ENCODE data around the gene RENBP.
A peak's percentile ranks its signal among the peaks of the same experiment; 100 is the strongest.
"Not testable (repeated sequence)": the region's sequence is repeated elsewhere in the genome, so short reads cannot be mapped to it uniquely, and the experiment has no call there.

RENBP gene

GRCh38 chrX:153944140-153944799 lies at the start of gene RENBP:
TSS of gene RENBP (minus strand) at chrX:153944643. CDS start at chrX:153944610, 33 bp downstream.
- FAIRE-seq = no peak

DNA sequence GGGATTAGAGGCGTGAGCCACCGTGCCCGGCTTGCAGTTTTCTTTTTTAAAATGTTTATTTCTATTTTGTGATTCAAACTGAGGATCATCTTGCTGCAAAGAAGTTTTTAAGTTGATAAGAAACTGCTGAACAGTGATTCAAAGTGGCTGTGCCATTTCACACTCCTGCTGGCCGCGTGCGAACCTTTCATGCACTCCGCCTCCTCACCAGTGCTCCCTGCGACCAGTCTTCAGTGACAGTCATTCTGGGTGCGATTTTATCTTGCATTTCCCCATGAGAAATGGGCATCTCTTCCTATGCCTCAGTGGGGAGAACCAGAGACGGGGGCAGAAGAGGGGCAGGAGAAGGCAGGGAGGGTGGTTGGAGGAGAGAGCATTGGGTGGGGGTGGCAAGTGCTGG lies 49.5 kb upstream of the RENBP start:
- FAIRE-seq = no peak

GRCh38 chrX:153993079-153993478 lies 48.6 kb upstream of the RENBP start:
- no peak for FAIRE-seq

- no peak for FAIRE-seq
Measured at GRCh38 chrX:153992180-153992579, 47.7 kb upstream of the RENBP start.

DNA sequence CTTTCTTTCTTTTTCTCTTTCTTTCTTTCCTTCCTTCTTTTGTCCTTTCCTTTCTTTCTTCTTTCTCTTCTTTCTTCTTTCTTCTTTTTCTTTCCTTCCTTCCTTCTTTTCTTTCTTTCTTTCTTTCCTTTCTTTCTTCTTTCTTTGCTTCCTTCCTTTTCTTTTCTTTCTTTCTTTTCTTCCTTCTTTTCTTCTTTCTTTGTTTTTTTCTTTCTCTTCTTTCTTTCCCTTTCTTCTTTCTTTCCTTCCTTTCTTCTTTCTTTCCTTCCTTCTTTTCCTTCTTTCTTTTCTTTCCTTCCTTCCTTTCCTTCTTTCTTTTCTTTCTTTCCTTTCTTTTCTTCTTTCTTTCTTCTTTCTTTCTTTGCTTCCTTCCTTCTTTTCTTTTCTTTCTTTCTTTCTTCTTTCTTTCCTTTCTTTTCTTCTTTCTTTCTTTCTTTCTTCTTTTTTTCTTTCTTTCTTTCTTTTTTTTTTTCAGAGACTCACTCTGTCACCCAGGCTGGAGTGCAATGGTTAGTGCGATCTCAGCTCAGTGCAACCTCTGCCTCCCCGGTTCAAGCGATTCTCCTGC lies 46.7 kb upstream of the RENBP start:
- FAIRE-seq = no peak

DNA sequence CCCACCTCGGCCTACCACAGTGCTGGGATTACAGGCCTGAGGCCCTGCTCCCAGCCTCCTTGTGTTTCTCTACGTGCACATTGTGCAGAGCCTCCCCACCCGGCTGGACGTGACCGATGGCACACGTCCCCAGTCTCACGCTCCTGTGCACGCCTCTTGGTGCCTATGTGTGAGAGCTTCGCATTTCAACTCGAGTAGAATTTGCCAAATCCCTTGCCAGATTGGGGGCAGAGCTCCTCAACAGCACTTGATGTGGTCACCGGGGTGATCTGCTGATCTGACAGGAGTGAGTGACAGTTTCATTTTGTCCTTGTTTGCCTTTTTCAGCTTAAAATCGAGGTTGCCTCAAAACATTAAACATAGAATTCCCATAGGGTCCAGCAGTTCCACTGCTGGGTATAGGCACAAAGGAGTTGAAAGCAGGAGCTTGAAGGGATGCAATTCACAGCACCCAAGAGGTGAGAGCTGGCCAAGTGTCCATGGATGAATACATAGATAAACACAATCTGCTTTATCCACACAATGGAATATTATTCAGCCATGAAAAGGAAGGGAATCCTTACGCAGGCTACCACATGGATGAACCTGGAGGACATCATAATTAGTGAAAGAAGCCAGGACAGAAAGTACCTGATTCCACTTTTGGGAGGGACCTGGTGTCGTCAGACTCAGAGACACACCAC lies 45.7 kb upstream of the RENBP start:
- no peak for FAIRE-seq

- FAIRE-seq = no peak
Measured at GRCh38 chrX:153988493-153988892, 44.0 kb upstream of the RENBP start.

- FAIRE-seq = no peak
Measured at GRCh38 chrX:153984351-153985178, 40.1 kb upstream of the RENBP start.

GRCh38 chrX:153983321-153983801 lies 38.9 kb upstream of the RENBP start:
- no peak for FAIRE-seq

DNA sequence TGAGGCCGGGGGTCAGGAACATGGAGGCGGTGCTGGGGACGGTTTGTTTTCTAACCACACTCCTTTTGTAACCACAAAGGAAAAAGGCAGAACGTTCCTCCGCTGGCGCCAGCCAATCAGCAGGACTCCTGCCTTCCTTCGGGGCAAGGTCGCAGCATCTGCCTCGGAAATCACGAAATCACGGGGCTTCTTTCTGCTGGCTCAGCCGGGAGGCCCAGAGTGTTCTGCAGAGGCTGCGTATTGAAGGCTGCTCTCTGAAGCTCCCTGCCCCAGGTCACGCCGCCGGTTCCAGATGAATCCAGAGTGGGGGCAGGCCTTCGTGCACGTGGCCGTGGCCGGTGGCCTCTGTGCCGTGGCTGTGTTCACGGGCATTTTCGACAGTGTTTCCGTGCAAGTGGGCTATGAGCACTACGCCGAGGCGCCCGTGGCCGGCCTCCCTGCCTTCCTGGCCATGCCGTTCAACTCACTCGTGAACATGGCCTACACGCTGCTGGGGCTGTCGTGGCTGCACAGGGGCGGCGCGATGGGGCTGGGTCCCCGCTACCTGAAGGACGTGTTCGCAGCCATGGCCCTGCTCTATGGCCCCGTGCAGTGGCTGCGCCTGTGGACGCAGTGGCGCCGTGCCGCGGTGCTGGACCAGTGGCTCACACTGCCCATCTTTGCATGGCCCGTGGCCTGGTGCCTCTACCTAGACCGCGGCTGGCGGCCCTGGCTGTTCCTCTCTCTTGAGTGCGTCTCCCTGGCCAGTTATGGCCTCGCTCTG lies 37.5 kb upstream of the RENBP start:
- FAIRE-seq = no peak

- FAIRE-seq = no peak
Measured at GRCh38 chrX:153981231-153981630, 36.8 kb upstream of the RENBP start.

DNA sequence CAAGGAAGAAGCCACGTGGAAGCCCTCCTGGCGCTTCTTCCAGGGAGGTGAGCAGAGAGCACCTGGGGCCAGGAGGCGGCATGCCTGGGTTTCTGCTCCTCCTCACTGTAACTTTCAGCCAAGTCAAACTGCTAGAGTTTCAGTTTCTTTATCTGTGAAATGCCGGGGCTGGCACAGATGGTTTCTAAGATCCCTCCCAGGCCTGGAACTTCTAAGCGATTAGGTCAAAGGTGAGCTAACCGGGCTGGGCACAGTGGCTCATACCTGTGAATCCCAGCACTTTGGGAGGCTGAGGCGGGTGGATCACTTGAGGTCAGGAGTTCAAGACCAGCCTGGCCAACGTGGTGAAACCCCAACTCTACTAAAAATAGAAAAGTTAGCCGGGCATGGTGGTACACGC lies 36.0 kb upstream of the RENBP start:
- FAIRE-seq = not testable (repeated sequence)

DNA sequence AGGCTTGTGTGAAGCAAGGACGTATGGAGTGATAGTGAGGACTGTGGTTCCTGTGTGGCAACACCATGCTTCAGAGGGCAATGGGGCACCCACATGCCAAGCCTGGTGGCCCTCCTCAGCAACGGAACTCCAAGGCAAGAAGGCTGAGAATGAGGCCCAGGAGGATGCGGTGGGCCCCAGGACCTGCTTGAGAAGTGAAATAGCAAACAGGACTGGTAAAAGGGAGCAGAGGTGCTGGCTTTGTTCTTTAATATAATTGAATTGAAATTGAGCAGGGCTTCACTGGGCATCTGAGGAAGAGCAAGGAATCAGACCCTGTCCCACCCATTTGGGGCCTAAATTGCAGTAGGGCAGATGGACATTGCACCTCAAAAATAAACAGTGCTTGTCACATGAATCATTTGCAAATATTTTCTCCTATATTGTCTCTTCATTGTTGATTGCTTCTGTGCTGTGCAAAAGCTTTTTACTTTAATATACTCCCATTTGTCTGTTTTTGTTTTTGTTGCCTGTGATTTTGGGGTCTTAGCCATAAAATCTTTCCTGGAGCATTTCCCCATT lies 30.4 kb upstream of the RENBP start:
- no peak for FAIRE-seq

DNA sequence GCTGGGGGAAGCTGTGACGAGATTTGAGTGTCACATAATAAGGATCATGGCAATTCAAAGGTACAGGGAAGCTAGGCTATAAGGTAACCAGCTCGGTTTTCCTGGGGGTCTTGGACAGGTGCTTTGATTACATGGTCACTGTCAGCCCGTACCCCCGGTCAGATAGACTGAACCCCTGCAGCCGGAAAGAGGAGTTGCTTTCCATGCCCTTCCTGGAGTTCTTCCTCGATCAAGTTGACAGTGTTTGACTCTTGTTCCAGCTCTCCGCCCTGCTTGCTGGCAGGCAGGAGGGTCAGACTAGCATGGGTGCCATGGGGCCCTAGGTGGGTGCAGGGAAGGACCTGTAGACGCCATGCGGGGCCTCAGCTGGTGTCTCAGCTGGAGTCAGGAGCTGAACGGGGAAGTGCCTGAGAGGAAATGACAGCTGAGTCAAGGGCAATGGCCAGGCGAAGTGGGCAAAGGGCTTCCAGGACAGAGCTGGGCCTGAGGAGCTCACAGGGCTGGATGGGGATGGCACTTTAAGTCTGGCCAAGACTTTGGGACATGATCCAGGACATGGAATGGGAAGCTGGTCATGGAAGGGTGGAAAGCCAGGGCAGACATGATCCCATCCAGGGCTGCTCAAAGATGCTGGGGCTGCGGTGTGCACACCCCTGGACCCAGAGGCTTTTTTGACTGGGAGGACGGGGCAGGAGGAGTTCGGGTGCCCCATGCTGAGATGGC lies 29.7 kb upstream of the RENBP start:
- FAIRE-seq = no peak

- no peak for FAIRE-seq
Measured at GRCh38 chrX:153973127-153974002, 28.9 kb upstream of the RENBP start.

- no peak for FAIRE-seq
Measured at GRCh38 chrX:153972368-153973126, 28.1 kb upstream of the RENBP start, which contains the start of gene TMEM187. TSS of gene TMEM187 (plus strand) at chrX:153972754. CDS start at chrX:153982063, 9,309 bp downstream.

- FAIRE-seq = peak; percentile 32
Measured at GRCh38 chrX:153971450-153972367, 27.3 kb upstream of the RENBP start, which contains the start of gene HCFC1. TSS of gene HCFC1 (minus strand) at chrX:153971818. CDS start at chrX:153970840, 978 bp downstream.

GRCh38 chrX:153971124-153971449 lies 26.6 kb upstream of the RENBP start:
- peak; percentile 66 for FAIRE-seq

Data from A204.1 (cell line).